Muscle of arm (tissue), 12 donors: Measurements from ENCODE around the gene RAB3GAP2. TPM values are rescaled to one million over a fixed set of nuclear protein-coding genes. Genes with fewer than 3 reads are reported as not detected.
"Not testable (repeated sequence)": the region's sequence is repeated elsewhere in the genome, so short reads cannot be mapped to it uniquely, and the experiment has no call there.

ENCODE experiments used
- DNase-seq: peaks from one replicate; pipeline ENCODE4 v3.0.0-alpha.2; 2013
- polyA plus RNA-seq, 12 donors: library from polyadenylated mRNA; unstranded; fragments of 120-200 nt; gene quantifications; one replicate each; pipeline ENCODE4 v1.2.1, GENCODE V29; 2013; ENCODE audit not compliant: insufficient read length in 12 of 12

The RAB3GAP2 gene
- polyA plus RNA-seq, 12 donors = 14.9 to 28.2 (median 25.1) TPM; not detected in 1

- DNase-seq = no peak
These were observed 132.3 kb downstream of the RAB3GAP2 start for GRCh38 chr1:220139966-220140365.

GRCh38 chr1:220137019-220137786 lies 135.1 kb downstream of the RAB3GAP2 start:
- peak; percentile 30 for DNase-seq

GRCh38 chr1:220135755-220136154 lies 136.5 kb downstream of the RAB3GAP2 start:
- no peak for DNase-seq

GRCh38 chr1:220129479-220130210 lies 142.6 kb downstream of the RAB3GAP2 start:
- DNase-seq = no peak

GRCh38 chr1:220127076-220127475 lies 145.2 kb downstream of the RAB3GAP2 start:
- DNase-seq = no peak

- no peak for DNase-seq
These were observed 147.7 kb downstream of the RAB3GAP2 start for GRCh38 chr1:220124542-220124941.

GRCh38 chr1:220123889-220124288 lies 148.4 kb downstream of the RAB3GAP2 start:
- DNase-seq = no peak

GRCh38 chr1:220123066-220123465 lies 149.2 kb downstream of the RAB3GAP2 start:
- no peak for DNase-seq

- no peak for DNase-seq
These were observed 150.3 kb downstream of the RAB3GAP2 start for GRCh38 chr1:220121791-220122530.

- DNase-seq = no peak
These were observed 153.2 kb downstream of the RAB3GAP2 start for GRCh38 chr1:220119043-220119512.

GRCh38 chr1:220113136-220113695 lies 159.0 kb downstream of the RAB3GAP2 start:
- DNase-seq = no peak

- not testable (repeated sequence) for DNase-seq
These were observed 159.7 kb downstream of the RAB3GAP2 start for GRCh38 chr1:220112600-220112999.

- DNase-seq = not testable (repeated sequence)
These were observed 161.8 kb downstream of the RAB3GAP2 start for GRCh38 chr1:220110473-220110872.

GRCh38 chr1:220099826-220100225 lies 172.4 kb downstream of the RAB3GAP2 start:
- DNase-seq = no peak

Other genes with a start within 250 kb of the RAB3GAP2 start
- 100 to 1,000 TPM in 7 of 12 donors, 10 to 100 TPM in 4, not detected in 1; 45.5 to 118 (median 102) TPM for gene EPRS1, start 225.9 kb downstream of the RAB3GAP2 start, polyA plus RNA-seq
- 10 to 100 TPM in 11 of 12 donors, not detected in 1; 17.0 to 31.6 (median 24.6) TPM for gene BPNT1, start 182.7 kb downstream of the RAB3GAP2 start, polyA plus RNA-seq
- gene IARS2, start 178.3 kb downstream of the RAB3GAP2 start, polyA plus RNA-seq = 10 to 100 TPM in 11 of 12 donors, not detected in 1; 45.1 to 61.4 (median 56.6) TPM